GM19238 (cell line): Measurements from ENCODE around the gene SALL3.
"Not testable (repeated sequence)": the region's sequence is repeated elsewhere in the genome, so short reads cannot be mapped to it uniquely, and the experiment has no call there.

Experiments used
- DNase-seq: peaks from one replicate; pipeline ENCODE4 v3.0.0; 2011; ENCODE audit warnings: low spot score; ENCODE audit not compliant: insufficient read length

Gene SALL3

DNA sequence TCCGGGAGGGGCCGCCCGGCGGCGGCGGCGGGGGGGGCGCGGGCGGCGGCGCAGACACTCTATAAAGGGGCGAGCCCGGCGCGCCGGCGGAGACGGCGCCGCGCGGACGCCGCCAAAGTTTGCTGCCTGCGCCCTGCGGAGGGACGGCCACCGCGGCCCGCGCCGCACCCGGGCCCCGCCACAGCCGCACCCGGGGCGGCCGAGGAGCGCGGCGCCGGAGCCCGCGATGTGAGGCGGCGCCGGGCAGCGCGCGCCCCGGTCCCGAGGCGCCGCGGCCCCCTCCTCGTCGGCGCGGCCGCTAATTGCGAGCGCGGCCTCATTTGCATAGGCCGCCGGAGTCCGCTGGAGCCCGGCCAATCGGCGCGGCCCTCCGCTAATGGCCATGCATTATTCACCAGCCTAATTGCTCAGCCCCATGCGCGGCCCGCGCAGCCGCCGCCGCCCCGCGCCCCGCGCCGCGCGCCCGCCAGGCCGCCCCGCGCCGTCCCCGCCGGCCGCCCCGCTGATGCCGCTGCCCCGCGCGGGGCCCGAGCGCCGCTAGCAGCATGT is at the start of gene SALL3:
Gene SALL3 (plus strand): TSS at position 89 of the 549 bp plus-strand sequence. CDS start 457 bp downstream, at position 546.
- no peak for DNase-seq

DNA sequence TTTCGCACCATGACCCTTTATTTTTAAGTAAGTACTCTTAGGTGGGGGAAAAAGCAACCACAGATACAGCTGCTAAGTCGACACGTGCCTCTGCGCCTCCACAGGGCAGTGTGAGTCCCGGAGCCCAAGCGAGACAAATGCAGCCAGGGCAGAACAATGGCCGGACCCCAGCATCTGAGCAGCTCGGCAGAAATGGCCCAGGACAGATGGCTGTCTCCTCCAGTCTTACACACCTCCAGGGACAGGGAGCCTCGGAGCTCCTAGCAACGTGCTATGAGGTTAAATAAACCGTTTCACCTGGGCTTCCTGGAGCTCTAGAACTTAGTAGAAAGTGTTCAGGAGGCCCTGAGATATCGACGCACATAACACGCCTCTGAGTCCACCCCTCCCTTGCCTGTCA is 47.3 kb upstream of the SALL3 start:
- DNase-seq: no peak

DNA sequence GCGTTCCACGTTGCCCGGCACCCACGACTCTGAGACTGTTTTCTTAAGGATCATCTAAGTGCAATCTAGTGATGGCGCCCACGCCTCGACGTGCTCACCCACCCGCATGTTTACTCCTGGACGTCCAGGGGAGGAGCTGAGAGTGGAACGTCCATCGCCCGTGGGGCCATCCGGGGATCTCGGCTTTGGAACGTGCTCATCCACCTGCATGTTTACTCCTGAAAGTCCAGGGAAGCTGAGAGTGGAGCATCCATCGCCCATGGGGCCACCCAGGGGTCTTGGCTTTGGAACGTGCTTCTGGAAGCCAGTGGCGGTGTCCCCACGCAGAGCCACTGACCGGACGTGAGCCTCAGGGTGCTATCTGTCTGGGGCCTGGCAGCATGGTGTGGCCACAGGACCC is 45.6 kb upstream of the SALL3 start:
- no peak for DNase-seq

DNA sequence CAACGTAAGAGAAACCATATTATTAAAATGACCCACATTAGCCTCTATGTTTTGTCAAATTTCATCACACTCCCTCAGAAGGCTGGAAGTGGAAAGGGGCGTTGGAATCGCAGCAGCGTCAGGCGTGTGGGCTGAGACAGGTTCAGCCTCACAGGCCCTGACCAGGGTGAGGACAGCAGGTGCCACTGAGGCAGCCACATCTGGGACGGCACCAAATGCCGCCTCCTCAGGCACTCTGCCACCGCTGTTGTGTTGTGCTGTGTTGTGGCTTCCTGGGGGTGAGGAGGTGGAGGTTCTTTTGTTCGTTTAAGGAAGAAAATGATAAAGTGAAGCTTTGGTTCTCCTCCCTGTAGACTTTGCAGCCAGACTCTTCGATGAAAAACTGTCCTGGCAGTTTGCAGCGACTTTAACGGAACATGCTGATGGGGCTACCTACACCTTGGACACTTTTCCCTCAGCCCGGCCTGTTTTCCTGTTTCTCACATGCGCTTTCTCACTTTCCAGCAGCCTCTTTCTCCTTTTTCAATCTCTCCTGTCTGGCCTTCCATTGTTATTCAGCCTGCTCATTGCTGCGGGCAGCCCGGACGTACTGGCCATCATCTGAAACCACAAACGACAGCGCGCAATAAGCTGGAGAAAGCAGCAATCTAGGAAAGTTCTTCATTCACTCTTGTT is 44.9 kb upstream of the SALL3 start:
- DNase-seq: no peak

DNA sequence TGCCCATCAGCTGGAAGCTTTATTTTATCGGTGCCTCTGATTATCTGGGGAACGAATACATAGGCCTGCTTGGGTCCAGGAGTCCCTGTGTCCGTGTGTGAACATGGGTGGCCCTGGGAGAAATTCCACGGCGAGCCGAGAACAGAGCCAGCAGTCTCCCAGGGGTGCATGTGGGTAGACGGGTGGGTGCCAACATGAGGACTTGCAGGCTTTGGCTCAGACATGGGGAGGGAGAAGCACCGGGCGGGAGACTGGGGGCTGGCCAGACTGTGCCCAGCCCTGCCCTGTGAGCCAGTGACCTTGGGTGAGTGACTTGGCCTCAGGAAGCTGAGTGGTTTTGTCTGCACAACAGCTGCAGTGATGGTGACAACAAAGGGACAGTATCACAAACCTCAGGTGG is 44.2 kb upstream of the SALL3 start:
- DNase-seq: no peak

DNA sequence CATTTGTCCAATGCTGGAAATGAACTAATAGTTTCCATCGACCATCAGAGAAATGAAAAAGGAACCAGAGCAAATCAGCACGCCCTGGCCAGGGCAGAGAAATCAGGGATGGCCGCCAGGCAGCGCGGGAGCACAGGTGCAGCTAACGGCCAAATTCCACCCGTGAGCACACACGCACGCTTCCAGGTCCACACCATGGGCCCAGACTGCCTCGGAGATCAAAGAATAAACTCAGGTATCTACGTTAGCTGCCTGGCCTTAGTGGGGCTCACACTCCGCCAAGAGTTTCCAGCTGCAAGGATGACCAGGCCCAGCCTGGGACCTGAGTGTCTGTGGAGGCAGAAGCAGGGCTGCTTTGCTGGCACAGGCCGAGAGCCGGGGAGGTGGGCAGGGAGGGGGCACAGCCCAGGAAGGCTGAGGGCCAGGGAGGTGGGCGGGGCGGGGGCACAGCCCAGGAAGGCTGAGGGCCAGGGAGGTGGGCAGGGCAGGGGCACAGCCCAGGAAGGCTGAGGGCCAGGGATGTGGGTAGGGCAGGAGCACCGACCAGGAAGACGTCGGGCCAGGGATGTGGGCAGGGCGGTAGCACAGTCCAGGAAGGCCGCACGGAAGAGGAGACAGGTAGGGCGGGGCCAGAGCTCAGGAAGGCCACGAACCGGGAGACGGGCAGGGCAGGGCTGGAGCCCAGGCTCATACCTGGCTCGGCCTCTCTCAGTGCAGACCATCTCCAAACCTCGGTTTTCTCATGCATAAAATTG is 43.2 kb upstream of the SALL3 start:
- DNase-seq: no peak

DNA sequence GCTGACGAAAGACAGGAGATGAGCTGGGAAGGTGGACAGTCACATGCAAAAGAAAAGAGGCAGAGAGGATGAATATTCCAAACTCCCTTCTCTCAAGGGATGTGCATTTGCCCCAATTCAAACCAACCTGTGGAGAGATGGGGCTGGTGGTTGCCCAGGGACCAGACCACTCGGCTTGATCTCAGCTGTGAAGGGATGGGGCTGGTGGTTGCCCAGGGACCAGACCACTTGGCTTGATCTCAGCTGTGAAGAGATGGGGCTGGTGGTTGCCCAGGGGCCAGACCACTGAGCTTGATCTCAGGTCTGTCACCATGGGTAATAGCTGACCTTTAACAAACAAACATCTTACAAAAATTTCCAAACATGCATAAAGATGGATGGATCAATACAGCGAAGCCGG is 42.5 kb upstream of the SALL3 start:
- DNase-seq: no peak

DNA sequence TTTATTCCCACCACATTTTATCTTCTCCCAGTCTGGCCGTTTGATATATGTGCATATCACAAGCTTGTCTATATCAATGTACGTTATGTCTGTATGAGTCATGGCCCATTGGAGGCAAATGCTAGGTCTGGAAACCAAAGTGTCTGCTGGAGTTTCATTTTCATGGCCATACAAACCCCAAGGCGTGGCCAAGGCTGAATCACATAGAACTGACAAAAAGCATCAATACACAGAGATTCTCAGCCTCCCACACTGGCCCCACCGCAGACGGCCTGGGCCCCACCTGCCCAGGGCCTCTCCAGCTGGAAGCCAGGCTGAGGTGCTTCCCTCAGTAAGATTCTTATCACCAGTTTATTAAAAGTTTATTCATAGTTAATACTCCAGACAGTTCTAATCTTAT is 40.5 kb upstream of the SALL3 start:
- no peak for DNase-seq

DNA sequence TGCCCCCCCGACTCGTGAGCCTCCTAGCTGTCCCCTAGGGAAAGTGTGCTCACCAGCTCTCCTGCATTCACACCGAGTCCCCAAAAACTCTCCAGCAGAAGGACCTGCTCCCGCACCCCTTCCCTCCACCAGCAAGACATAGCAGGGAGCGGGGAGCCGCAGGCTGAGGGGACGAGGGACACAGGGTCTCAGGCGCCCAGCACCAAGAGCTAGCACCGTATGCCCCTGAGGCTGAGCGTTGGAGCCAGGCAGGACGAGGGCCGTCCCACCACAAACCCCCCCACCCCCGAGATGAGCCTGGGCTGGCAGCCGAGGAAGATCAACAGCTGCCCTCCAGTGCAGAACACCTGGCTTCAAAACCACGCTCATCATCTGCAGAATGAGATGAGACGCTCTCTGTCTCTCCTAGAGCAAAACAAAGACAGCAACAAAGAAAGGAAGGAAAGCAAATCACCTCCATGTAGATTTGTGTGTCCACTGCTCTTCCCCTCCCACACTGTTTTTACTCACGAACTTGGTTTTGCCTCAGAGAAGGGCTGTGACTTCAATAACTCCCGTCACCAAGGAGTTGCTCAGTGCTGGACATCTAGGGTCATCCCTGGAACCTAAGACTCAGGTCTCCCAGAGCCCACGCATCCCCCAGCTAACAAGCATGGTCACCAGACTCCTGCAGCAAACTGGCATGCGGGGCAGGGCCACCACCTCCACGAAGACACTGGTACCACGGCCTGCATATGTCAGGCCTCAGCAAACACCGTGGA is 39.7 kb upstream of the SALL3 start:
- no peak for DNase-seq

DNA sequence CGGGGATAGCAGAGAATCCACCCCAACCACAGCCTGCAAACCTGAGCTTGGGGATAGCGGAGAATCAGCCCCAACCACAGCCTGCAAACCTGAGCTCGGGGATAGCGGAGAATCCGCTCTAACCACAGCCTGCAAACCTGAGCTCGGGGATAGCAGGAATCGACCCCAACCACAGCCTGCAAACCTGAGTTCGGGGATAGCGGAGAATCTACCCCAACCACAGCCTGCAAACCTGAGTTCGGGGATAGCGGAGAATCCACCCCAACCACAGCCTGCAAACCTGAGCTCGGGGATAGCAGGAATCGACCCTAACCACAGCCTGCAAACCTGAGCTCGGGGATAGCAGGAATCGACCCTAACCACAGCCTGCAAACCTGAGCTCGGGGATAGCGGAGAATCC is 37.4 kb upstream of the SALL3 start:
- DNase-seq: not testable (repeated sequence)

DNA sequence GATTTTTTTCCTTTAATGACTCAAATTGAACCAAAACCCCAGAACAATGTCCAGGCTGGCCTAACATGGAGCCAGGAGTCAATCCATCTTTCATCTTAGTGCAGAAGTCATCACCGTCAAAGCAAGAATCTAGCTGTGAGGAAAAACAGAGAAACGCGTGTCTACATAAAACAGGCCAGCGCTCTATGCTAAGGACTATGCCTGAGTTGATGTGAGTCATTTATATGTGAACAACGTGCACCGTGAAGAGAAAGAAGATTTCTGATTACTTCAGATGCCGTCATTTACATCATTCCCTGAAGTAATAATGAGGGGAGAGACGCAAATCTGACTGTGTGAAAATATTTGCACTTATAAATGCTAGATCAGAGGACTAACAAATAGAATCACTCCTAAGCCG is 34.0 kb upstream of the SALL3 start:
- DNase-seq: no peak

DNA sequence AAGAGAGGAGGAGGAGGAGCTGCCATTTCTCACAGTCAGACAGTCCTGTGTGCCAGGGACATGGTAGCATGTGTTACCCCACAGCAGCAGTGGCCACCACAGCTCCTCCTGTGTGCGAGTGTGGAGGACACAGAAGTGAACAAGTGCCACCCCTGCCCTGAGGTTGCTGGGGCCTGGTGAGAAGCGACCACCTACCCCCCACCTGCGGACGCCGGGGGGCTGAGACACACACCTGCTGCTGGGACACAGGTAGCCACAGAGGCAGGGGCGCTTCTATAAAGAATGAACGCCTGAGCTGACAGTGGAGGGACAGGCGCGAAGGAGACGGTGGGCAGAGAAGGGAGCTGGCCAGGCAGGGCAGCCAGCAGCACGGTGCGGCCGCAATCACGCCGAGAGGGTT is 32.3 kb upstream of the SALL3 start:
- DNase-seq: no peak

DNA sequence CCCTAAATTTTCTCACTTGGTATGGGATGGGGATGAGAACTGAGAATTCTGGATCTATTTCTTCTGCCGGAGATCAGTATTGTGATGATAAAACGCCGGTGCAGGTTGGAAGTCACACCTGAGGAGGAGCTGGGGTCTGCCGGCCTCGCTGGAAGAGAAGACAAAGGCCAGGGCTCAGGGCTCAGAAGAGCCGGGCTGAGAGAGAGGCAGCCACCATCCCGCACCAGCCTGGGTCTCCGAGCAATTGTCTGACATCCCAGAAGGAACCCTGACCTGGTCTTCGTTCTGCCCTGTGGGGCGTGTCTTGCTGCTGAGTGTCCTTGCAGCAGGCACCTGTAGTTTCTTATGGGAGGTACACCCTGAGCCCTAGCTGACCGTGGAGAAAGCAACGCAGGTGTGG is 31.4 kb upstream of the SALL3 start:
- DNase-seq: no peak

DNA sequence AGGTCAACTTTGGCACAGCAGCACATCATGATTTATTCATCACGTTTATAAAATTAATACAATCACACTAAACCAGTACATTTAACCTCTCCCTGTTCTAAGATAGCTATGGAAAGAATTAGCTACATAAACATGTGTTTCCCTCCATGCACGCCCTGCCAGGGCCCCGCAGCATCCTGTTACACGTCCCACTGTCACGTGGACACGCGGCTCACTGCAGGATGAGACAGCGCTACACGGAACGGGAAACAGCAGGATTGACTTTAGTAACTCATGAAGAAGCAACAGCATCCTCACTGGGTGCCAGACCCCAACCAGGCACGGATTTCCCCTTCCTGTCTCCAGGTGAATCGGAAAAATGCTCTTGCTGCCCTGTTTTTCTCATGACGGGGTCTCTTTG is 30.9 kb upstream of the SALL3 start:
- no peak for DNase-seq

DNA sequence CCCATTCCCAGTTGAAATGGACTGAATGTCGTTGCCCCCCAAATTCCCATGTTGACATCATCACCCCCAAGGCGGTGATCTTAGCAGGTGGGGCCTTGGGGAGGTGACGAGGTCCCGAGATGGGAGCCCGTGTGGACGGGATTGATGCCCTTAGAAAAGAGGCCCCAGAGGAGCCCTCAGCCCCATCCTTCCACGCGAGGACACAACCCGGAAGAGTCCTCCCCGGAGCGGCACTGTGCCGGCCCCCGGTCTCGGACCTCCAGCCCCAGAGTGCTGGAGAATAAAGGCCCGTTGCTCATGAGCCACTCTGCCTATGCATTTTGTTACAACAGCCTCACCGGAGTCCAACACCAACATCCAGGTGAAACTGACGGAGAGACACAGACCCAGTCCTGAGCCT is 30.4 kb upstream of the SALL3 start:
- no peak for DNase-seq

DNA sequence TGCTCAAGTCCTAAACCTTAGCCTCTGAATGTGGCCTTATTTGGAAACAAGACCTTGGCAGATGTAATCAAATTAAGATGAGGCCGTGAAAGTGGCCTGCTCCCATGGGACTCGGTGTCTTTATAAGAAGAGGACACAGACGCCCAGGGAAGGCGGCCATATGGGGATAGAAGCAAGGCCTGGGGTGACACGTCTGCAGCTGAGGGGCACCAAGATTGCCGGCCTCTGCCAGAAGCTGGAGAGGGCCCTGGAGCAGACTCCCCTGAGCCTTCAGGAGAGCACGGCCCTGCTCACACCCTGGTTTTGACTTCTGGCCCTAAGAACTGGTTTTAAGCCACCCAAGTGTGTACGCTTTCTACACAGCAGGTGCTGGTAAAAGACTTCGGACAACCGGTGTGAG is 29.2 kb upstream of the SALL3 start:
- no peak for DNase-seq

DNA sequence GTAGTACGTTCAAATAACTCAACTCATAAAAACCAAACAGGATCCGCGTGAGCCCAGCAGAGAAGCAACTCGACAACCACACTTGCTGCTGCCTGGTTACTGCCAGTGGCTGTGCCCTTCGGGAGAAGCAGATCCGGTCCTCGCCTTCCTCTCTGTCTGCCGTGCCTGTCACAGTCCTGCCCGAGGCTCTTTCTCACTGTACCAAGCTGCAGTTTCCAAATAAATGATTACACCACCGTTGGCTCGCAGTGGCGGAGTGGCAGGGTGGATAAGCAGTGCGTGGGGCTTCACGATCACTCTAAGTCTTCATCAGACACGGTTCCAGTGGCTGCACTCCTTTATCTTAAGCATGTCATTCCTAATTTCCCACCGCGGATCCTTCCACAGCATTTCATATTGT is 26.1 kb upstream of the SALL3 start:
- DNase-seq: no peak

DNA sequence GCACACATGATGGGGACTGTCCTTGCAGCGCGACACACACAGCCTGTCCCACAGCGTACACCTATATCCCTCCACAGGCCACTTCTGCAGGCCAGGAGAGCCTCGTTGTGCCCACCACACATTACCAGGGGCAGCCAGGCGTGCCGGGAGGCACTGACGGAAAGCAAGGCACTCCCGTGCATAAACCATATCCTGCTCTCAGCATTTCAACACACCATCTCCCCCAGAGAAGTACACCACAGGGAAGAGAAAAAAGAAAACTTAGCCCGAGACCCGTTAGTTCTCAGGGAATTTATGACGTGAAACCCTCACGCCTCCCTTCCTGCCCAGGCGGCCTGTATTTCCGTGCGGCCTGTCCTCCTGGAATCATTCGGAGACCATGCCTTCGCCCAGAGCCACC is 24.6 kb upstream of the SALL3 start:
- DNase-seq: no peak

DNA sequence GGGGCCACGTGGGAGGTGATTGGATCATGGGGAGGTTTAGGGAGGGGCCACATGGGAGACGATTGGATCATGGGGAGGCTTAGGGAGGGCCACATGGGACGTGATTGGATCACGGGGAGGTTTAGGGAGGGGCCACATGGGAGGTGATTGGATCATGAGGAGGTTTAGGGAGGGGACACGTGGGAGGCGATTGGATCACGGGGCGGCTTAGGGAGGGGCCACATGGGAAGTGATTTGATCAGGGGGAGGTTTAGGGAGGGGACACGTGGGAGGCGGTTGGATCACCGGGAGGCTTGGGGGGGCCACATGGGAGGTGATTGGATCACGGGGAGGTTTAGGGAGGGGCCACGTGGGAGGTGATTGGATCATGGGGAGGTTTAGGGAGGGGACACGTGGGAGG is 22.5 kb upstream of the SALL3 start:
- no peak for DNase-seq

DNA sequence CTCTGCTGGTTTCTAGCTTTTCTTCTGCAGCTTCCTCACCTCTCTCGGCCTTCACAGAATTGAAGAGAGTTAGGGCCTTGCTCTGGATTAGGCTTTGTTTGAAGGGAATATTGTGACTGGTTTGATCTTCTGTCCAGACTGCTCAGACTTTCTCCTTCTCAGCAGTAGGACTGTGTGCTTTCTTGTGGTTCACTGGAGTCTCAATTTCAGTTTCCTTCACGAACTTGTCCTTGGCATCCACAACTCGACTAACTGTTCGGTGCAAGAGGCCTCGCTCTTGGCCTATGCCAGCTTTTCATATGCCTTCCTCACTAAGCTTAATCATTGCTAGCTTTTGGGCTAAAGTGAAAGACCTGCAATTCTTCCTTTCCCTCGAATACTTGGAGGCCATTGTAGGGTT is 18.9 kb upstream of the SALL3 start:
- no peak for DNase-seq

DNA sequence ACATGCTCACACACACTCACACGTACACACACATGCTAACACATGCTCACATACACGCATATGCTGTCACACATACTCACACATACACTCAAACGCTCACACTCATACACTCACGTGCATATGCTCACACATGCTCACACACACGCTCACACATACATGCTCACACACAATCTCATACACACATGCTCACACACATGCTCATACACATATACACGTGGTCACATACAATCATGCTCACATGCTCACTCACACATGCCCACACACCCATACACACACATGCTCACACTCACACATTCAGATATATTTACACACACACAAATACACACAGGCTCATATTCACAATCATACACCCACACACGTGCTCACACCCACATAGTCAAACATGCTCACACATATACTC is 17.5 kb upstream of the SALL3 start:
- no peak for DNase-seq

DNA sequence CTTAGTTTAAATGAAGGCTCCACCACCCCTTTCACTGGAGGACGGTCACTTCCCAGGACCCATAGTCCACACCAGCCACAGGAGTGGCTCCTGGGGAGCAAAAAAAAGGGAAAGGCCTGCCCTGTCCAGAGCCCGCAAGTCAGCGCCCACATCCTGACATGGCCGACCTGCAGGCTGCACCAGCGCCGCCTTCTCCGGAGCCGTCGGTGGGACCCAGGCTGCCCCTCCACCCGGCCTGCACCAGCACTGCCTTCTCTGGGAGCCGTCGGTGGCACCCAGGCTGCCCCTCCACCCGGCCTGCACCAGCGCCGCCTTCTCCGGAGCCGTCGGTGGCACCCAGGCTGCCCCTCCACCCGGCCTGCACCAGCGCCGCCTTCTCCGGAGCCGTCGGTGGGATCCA is 14.9 kb upstream of the SALL3 start:
- not testable (repeated sequence) for DNase-seq
